Measurements from ENCODE around the gene DNM3. TPM values are rescaled to one million over a fixed set of nuclear protein-coding genes. Genes with fewer than 3 reads are reported as not detected.

DNM3 gene
- total RNA-seq, 1 experiment from 2014 or later: 1.2 TPM

DNA sequence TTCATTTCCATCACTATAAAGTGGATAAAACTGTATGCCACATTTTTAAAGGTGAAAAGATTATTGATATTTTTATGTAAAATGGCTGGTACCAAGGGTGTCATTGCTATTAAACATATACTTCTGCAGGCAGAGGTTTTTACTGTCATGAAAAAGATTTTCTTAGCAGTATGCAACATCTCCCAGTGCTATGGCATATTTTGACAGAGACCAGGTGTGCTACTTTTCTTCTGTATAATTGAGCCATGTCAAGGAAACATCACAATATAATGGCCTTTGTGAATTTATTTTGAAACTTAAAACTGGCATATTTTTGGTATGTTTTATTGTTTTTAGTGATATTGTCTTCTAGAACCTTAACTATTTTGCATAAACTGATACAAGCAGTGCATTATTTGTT is 362.6 kb downstream of the DNM3 start:
- CTCF ChIA-PET: no interaction called here
- H3K27me3 Mint-ChIP-seq (ENCODE audit: unreplicated experiment): no peaks in the 10 kb centered on the region
- intact Hi-C loops (cut with micrococcal nuclease; ENCODE audit: unreplicated experiment): loop anchor here (2.0 kb wide), 1 partner anchor 21 kb away; no protein-coding TSS in a partner anchor
- no peak for DNase-seq
- H3K4me1 Mint-ChIP-seq (ENCODE audit: low read depth, unreplicated experiment): no peaks in the 10 kb centered on the region
- H3K27ac Mint-ChIP-seq (ENCODE audit: unreplicated experiment): no peak overlapping the region
- H3K9me3 Mint-ChIP-seq (ENCODE audit: low read depth, unreplicated experiment): peaks cover 9% of the 10 kb centered on the region
- H3K4me3 Mint-ChIP-seq (ENCODE audit: low read depth, unreplicated experiment): no peak overlapping the region
- no peaks in the 10 kb centered on the region for H3K36me3 Mint-ChIP-seq (ENCODE audit: insufficient read depth, unreplicated experiment)
- no TSS peak for BruUV-seq (replicated peaks)
- TF ChIP-seq, protein P1, sequence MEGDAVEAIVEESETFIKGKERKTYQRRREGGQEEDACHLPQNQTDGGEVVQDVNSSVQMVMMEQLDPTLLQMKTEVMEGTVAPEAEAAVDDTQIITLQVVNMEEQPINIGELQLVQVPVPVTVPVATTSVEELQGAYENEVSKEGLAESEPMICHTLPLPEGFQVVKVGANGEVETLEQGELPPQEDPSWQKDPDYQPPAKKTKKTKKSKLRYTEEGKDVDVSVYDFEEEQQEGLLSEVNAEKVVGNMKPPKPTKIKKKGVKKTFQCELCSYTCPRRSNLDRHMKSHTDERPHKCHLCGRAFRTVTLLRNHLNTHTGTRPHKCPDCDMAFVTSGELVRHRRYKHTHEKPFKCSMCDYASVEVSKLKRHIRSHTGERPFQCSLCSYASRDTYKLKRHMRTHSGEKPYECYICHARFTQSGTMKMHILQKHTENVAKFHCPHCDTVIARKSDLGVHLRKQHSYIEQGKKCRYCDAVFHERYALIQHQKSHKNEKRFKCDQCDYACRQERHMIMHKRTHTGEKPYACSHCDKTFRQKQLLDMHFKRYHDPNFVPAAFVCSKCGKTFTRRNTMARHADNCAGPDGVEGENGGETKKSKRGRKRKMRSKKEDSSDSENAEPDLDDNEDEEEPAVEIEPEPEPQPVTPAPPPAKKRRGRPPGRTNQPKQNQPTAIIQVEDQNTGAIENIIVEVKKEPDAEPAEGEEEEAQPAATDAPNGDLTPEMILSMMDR (IDR thresholded peaks at IDR 0.05; ENCODE audit: unreplicated experiment): no peak

DNA sequence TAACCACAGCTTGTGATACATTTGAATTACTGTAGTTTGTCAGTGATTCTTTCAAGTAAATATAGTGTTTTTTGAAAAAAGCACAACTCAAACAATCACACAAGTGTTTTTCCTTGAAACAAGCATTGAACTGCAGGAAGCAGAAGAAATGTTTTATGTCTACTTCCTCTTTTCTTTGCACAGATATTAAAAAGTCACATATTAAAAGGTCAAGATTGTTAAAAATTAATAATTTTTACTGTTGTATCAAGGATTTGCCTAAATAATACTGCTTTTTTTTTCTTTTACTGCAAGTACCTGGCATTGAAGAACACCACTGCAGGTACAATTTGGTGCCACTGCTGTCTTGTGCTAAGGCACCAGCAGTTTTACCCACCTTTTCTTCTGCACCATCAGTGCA is 365.0 kb downstream of the DNM3 start:
- CTCF ChIA-PET: no interaction called here
- Mint-ChIP-seq H3K4me3 (ENCODE audit: low read depth, unreplicated experiment) (no peak overlapping the region), H3K27ac (ENCODE audit: unreplicated experiment) (no peak overlapping the region), H3K9me3 (ENCODE audit: low read depth, unreplicated experiment) (peaks cover 2% of the 10 kb centered on the region), H3K36me3 (ENCODE audit: insufficient read depth, unreplicated experiment) (no peaks in the 10 kb centered on the region), H3K27me3 (ENCODE audit: unreplicated experiment) (no peaks in the 10 kb centered on the region), H3K4me1 (ENCODE audit: low read depth, unreplicated experiment) (no peaks in the 10 kb centered on the region)
- BruUV-seq (replicated peaks): no TSS peak
- intact Hi-C loops (cut with micrococcal nuclease; ENCODE audit: unreplicated experiment): no loop called here
- no peak for DNase-seq
- TF ChIP-seq, protein P1 (IDR thresholded peaks at IDR 0.05; ENCODE audit: unreplicated experiment): no peak

DNA sequence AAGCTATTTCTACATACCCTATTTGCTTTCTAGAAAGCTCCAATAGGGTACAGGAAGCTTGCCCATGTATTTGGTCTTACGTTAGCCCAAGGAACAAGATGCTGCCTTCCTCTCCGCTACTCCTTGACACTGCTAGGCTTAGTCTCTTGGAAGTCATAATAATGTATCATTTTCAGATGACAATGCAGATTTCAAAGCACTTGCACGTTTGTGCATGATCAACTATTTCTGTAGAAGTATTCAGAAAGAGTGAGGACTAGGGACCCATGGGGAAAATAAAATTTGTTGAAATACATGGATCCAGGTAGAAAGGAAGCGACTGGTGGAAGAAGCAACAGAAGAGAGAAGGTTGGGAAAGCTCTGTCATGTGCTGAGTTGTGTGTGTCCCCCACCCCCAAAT is 367.3 kb downstream of the DNM3 start:
- Mint-ChIP-seq H3K9me3 (ENCODE audit: low read depth, unreplicated experiment) (peaks cover 2% of the 10 kb centered on the region), H3K27ac (ENCODE audit: unreplicated experiment) (no peak overlapping the region), H3K27me3 (ENCODE audit: unreplicated experiment) (no peaks in the 10 kb centered on the region), H3K36me3 (ENCODE audit: insufficient read depth, unreplicated experiment) (no peaks in the 10 kb centered on the region), H3K4me1 (ENCODE audit: low read depth, unreplicated experiment) (no peaks in the 10 kb centered on the region), H3K4me3 (ENCODE audit: low read depth, unreplicated experiment) (no peak overlapping the region)
- CTCF ChIA-PET: no interaction called here
- no peak for DNase-seq
- no TSS peak for BruUV-seq (replicated peaks)
- intact Hi-C loops (cut with micrococcal nuclease; ENCODE audit: unreplicated experiment): no loop called here
- TF ChIP-seq, protein P1 (IDR thresholded peaks at IDR 0.05; ENCODE audit: unreplicated experiment): no peak

DNA sequence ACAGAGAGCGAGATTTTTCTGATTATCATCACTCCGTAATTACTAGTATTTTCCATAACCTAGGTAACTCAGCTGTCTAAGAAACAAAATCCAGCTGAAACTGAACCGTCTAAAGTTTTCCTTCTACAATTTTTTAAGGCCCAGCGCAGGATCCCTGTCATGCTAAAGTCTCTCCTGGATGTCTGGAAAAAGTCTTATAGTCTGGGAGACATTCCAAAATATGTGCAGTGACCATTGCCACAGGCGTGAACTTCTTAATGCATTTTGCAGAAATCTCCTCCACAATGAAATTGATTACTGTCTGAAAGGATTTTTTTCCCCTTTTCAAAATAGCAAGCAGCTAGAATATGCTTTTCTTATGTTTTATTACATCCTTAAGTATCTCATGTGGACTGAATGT is 369.9 kb downstream of the DNM3 start:
- no peaks in the 10 kb centered on the region for H3K27me3 Mint-ChIP-seq (ENCODE audit: unreplicated experiment)
- no peaks in the 10 kb centered on the region for H3K4me1 Mint-ChIP-seq (ENCODE audit: low read depth, unreplicated experiment)
- intact Hi-C loops (cut with micrococcal nuclease; ENCODE audit: unreplicated experiment): no loop called here
- no TSS peak for BruUV-seq (replicated peaks)
- no peak overlapping the region for H3K4me3 Mint-ChIP-seq (ENCODE audit: low read depth, unreplicated experiment)
- CTCF ChIA-PET: no interaction called here
- TF ChIP-seq, protein P1 (IDR thresholded peaks at IDR 0.05; ENCODE audit: unreplicated experiment): no peak
- DNase-seq: no peak
- H3K9me3 Mint-ChIP-seq (ENCODE audit: low read depth, unreplicated experiment): peaks cover 2% of the 10 kb centered on the region
- H3K27ac Mint-ChIP-seq (ENCODE audit: unreplicated experiment): no peak overlapping the region
- no peaks in the 10 kb centered on the region for H3K36me3 Mint-ChIP-seq (ENCODE audit: insufficient read depth, unreplicated experiment)
